Fibroblast of lung (primary cell): ENCODE results near the gene FAM162A.

Experiments used
- CTCF ChIP-seq, 2 donors: IDR thresholded peaks in 1 of 2; conservative IDR thresholded peaks in 1 of 2; 1 replicate in 1 of 2; 2 replicates in 1 of 2; pipeline ENCODE4 v1.5.1; 2011 to 2012; ENCODE audit warnings: low read length in 2 of 2, control low read depth in 1 of 2, inconsistent platforms in 1 of 2, low read depth in 1 of 2, mild to moderate bottlenecking in 1 of 2
- EZH2 ChIP-seq: IDR thresholded peaks from 2 replicates; pipeline ENCODE4 v1.5.1; 2012; ENCODE audit warnings: low read length, control low read depth, mild to moderate bottlenecking; ENCODE audit errors: missing control alignments

- TF ChIP-seq CTCF (conservative IDR thresholded peaks at IDR 0.05 in 1 of 2, IDR thresholded peaks at IDR 0.05 in 1 of 2; ENCODE audit: low read depth in 1 of 2, low read length in 2 of 2) (no peak), EZH2 (no peak)
Measured at GRCh38 chr3:122389197-122389596, 5.2 kb downstream of the FAM162A start.
